IMR-90 (cell line): ENCODE results near the gene NTMT1. TPM values are rescaled to one million over a fixed set of nuclear protein-coding genes. Genes with fewer than 3 reads are reported as not detected.
A peak's percentile ranks its signal among the peaks of the same experiment; 100 is the strongest.

Source experiments
- ATAC-seq: fragments of 200-7000 bp; cut with Tn5 transposase; 2 replicates; pipeline ENCODE4 v1.9.1; 2020; ENCODE audit warnings: low read depth, mild to moderate bottlenecking, moderate library complexity
- BruUV-seq: library from RNA; stranded (reverse); fragments of 400-500 nt; replicated peaks from 2 replicates; lab custom pipeline; 2021; lab: Mats Ljungman, UMichigan
- CTCF ChIA-PET: fragments of 300-600 bp; formaldehyde crosslinking; extraction: SDS; loops from one replicate; lab custom pipeline; 2021; ENCODE audit warnings: antibody characterized with exemption; lab: Yijun Ruan, JAX
- POLR2A ChIA-PET: fragments of 300-600 bp; sonication (Branson Sonifier 250); formaldehyde crosslinking; loops from one replicate; lab custom pipeline; 2022; ENCODE audit warnings: antibody characterized with exemption; ENCODE audit not compliant: unreplicated experiment; lab: Charles Lee
- DNase-seq: peaks from one replicate; pipeline ENCODE4 v3.0.0; 2013
- H2AFZ ChIP-seq: replicated peaks from 2 replicates; pipeline ENCODE3; 2013; ENCODE audit warnings: low read length, mild to moderate bottlenecking; ENCODE audit not compliant: poor library complexity
- H2AK5ac ChIP-seq: 2 replicates; pipeline ENCODE4 v1.6.1; 2013; ENCODE audit warnings: low read depth, low read length, inconsistent platforms
- H2AK9ac ChIP-seq: replicated peaks from 2 replicates; pipeline ENCODE3; 2013; ENCODE audit warnings: mild to moderate bottlenecking, low read depth, low read length, moderate library complexity; ENCODE audit not compliant: poor library complexity
- H2BK120ac ChIP-seq: 2 replicates; pipeline ENCODE4 v1.6.1; 2013; ENCODE audit warnings: low read depth, low read length, inconsistent platforms
- H2BK15ac ChIP-seq: 3 replicates; pipeline ENCODE4 v1.6.1; 2013; ENCODE audit warnings: low read depth, low read length, inconsistent platforms
- H2BK20ac ChIP-seq: 2 replicates; pipeline ENCODE4 v1.6.1; 2013; ENCODE audit warnings: low read depth, mild to moderate bottlenecking, inconsistent platforms, low read length, moderate library complexity
- H2BK5ac ChIP-seq: 2 replicates; pipeline ENCODE4 v1.6.1; 2013; ENCODE audit warnings: mild to moderate bottlenecking, low read depth, low read length, inconsistent platforms; ENCODE audit not compliant: poor library complexity, severe bottlenecking
- H3K14ac ChIP-seq: replicated peaks from 2 replicates; pipeline ENCODE4 v1.6.1; 2013; ENCODE audit warnings: low read depth, low read length, inconsistent platforms
- H3K18ac ChIP-seq: 2 replicates; pipeline ENCODE4 v1.6.1; 2013; ENCODE audit warnings: low read depth, low read length, control low read depth
- H3K23ac ChIP-seq: 2 replicates; pipeline ENCODE4 v1.6.1; 2013; ENCODE audit warnings: low read depth, low read length, inconsistent platforms
- H3K27ac ChIP-seq: 2 replicates; pipeline ENCODE4 v1.5.1; 2013; ENCODE audit warnings: mild to moderate bottlenecking, control low read depth, low read length; ENCODE audit not compliant: insufficient read depth
- H3K27me3 ChIP-seq: 2 replicates; pipeline ENCODE4 v1.6.1; 2013; ENCODE audit warnings: low read length; ENCODE audit not compliant: control insufficient read depth, insufficient read depth
- H3K36me3 ChIP-seq: 2 replicates; pipeline ENCODE4 v1.6.1; 2013; ENCODE audit warnings: low read length, mixed read lengths; ENCODE audit not compliant: control insufficient read depth, insufficient read depth
- H3K4ac ChIP-seq: 2 replicates; pipeline ENCODE4 v1.6.1; 2013; ENCODE audit warnings: low read depth, low read length, inconsistent platforms
- H3K4me1 ChIP-seq: 2 replicates; pipeline ENCODE4 v1.6.1; 2013; ENCODE audit warnings: low read length, mixed read lengths; ENCODE audit not compliant: control insufficient read depth, insufficient read depth
- H3K4me2 ChIP-seq: 2 replicates; pipeline ENCODE4 v1.6.1; 2013; ENCODE audit warnings: low read depth, mild to moderate bottlenecking, control low read depth, low read length, moderate library complexity
- H3K4me3 ChIP-seq: 2 replicates; pipeline ENCODE4 v1.5.1; 2013; ENCODE audit warnings: low read depth, mild to moderate bottlenecking, control low read depth, low read length, moderate library complexity; ENCODE audit not compliant: insufficient read depth
- H3K56ac ChIP-seq: 2 replicates; pipeline ENCODE4 v1.6.1; 2013; ENCODE audit warnings: low read length, inconsistent platforms; ENCODE audit not compliant: insufficient read depth; ENCODE audit errors: extremely low read depth
- H3K79me1 ChIP-seq, 2 experiments: 2 replicates each; pipeline ENCODE4 v1.6.1; 2013; ENCODE audit warnings: low read length in 2 of 2, inconsistent platforms in 1 of 2, low read depth in 1 of 2
- H3K9ac ChIP-seq: 2 replicates; pipeline ENCODE4 v1.6.1; 2013; ENCODE audit warnings: low read depth, low read length, control low read depth
- H3K9me1 ChIP-seq: 2 replicates; pipeline ENCODE4 v1.6.1; 2013; ENCODE audit warnings: low read length, inconsistent platforms; ENCODE audit not compliant: insufficient read depth
- H3K9me3 ChIP-seq: 2 replicates; pipeline ENCODE4 v1.6.1; 2013; ENCODE audit warnings: low read length; ENCODE audit not compliant: control insufficient read depth, insufficient read depth
- H4K20me1 ChIP-seq: 2 replicates; pipeline ENCODE4 v1.6.1; 2013; ENCODE audit warnings: low read length, inconsistent platforms; ENCODE audit not compliant: insufficient read depth
- H4K5ac ChIP-seq: 2 replicates; pipeline ENCODE4 v1.6.1; 2013; ENCODE audit warnings: mild to moderate bottlenecking, low read depth, low read length, control low read depth
- H4K8ac ChIP-seq, 2 experiments: 2 replicates each; pipeline ENCODE4 v1.6.1; 2013; ENCODE audit warnings: low read depth in 2 of 2, low read length in 2 of 2, control low read depth in 1 of 2, inconsistent platforms in 1 of 2
- H4K91ac ChIP-seq: 2 replicates; pipeline ENCODE4 v1.6.1; 2013; ENCODE audit warnings: low read depth, low read length, inconsistent platforms; ENCODE audit not compliant: insufficient read depth
- BHLHE40 ChIP-seq: fragments of 150-350 bp; IDR thresholded peaks from 2 replicates; pipeline ENCODE4 v1.6.1; 2016; ENCODE audit warnings: mild to moderate bottlenecking, low read depth, low read length
- CEBPB ChIP-seq: IDR thresholded peaks from 2 replicates; pipeline ENCODE4 v1.6.1; 2012; ENCODE audit warnings: low read depth, low read length, improper control_type of control experiment
- FOS ChIP-seq: fragments of 150-350 bp; IDR thresholded peaks from 2 replicates; pipeline ENCODE4 v1.6.1; 2016; ENCODE audit warnings: low read depth, low read length
- MAZ ChIP-seq: IDR thresholded peaks from 2 replicates; pipeline ENCODE4 v1.6.1; 2012; ENCODE audit warnings: low read depth, mild to moderate bottlenecking, low read length, improper control_type of control experiment, moderate library complexity, borderline replicate concordance
- MXI1 ChIP-seq: IDR thresholded peaks from 2 replicates; pipeline ENCODE4 v1.6.1; 2012; ENCODE audit warnings: low read depth, mild to moderate bottlenecking, low read length, moderate library complexity, borderline replicate concordance
- NFE2L2 ChIP-seq: fragments of 150-350 bp; IDR thresholded peaks from 2 replicates; pipeline ENCODE4 v1.6.1; 2016; ENCODE audit warnings: low read depth, mild to moderate bottlenecking, low read length
- POLR2A ChIP-seq: IDR thresholded peaks from 2 replicates; pipeline ENCODE4 v1.6.1; 2012; ENCODE audit warnings: mild to moderate bottlenecking, low read depth, low read length
- RAD21 ChIP-seq: IDR thresholded peaks from 2 replicates; pipeline ENCODE4 v1.6.1; 2012; ENCODE audit warnings: low read length, improper control_type of control experiment
- RCOR1 ChIP-seq: IDR thresholded peaks from 2 replicates; pipeline ENCODE4 v1.6.1; 2012; ENCODE audit warnings: mild to moderate bottlenecking, low read length, improper control_type of control experiment; ENCODE audit not compliant: insufficient replicate concordance
- RFX5 ChIP-seq: IDR thresholded peaks from 2 replicates; pipeline ENCODE4 v1.8.0; 2012; ENCODE audit warnings: low read depth, mild to moderate bottlenecking, low read length, moderate library complexity
- SMC3 ChIP-seq: fragments of 150-350 bp; IDR thresholded peaks from 2 replicates; pipeline ENCODE4 v1.6.1; 2016; ENCODE audit warnings: low read depth, mild to moderate bottlenecking, antibody characterized with exemption, low read length, moderate library complexity
- USF2 ChIP-seq: fragments of 150-350 bp; IDR thresholded peaks from 2 replicates; pipeline ENCODE4 v1.6.1; 2017; ENCODE audit warnings: mild to moderate bottlenecking, antibody characterized with exemption, low read length, low read depth
- whole genome bisulfite sequencing, 2 experiments: methylation state at CpG; one replicate each; pipeline versions ENCODE4 v1.1.5 to v1.1.7; 2013; ENCODE audit warnings: missing lambda C conversion rate in 2 of 2; ENCODE audit not compliant: insufficient read length in 1 of 2; ENCODE audit errors: extremely low coverage in 2 of 2; 5-methylcytosine and 5-hydroxymethylcytosine counted together
- dilution Hi-C: fragments of 300-500 bp; cut with HindIII; formaldehyde crosslinking; loops from one replicate; pipeline ENCODE4 v1.14.3; 2018; ENCODE audit warnings: low sequenced_read_pairs; ENCODE audit not compliant: unreplicated experiment
- in situ Hi-C: fragments of 300-500 bp; cut with MboI; formaldehyde crosslinking; loops from 3 replicates; pipeline ENCODE4 v1.14.3; 2019; ENCODE audit warnings: low sequenced_read_pairs, inconsistent platforms, mixed read lengths
- intact Hi-C: fragments of 100-400 bp; cut with micrococcal nuclease; formaldehyde crosslinking; loops from 2 replicates; pipeline ENCODE4 v1.10.0; 2022
- polyA plus RNA-seq, 3 experiments: library from polyadenylated mRNA; depleted of rRNA; stranded (reverse); fragments of >200 nt; gene quantifications; 2 replicates each; pipeline ENCODE4 v1.2.3, GENCODE V29; 2012; ENCODE audit warnings: low replicate concordance in 1 of 3
- total RNA-seq: library from RNA; depleted of rRNA; stranded (reverse); fragments of >200 nt; gene quantifications from 2 replicates; pipeline ENCODE4 v1.2.3, GENCODE V29; 2012
- TF ChIP-seq, protein P1 (sequence below): conservative IDR thresholded peaks from 2 replicates; pipeline ENCODE4 v1.5.1; 2012; ENCODE audit warnings: mild to moderate bottlenecking, low read depth, low read length, improper control_type of control experiment

NTMT1 gene
- total and polyA plus RNA-seq, 2 of the 4 experiments (the other 2 are of a cell fraction): 68.1 to 88.1 TPM

DNA sequence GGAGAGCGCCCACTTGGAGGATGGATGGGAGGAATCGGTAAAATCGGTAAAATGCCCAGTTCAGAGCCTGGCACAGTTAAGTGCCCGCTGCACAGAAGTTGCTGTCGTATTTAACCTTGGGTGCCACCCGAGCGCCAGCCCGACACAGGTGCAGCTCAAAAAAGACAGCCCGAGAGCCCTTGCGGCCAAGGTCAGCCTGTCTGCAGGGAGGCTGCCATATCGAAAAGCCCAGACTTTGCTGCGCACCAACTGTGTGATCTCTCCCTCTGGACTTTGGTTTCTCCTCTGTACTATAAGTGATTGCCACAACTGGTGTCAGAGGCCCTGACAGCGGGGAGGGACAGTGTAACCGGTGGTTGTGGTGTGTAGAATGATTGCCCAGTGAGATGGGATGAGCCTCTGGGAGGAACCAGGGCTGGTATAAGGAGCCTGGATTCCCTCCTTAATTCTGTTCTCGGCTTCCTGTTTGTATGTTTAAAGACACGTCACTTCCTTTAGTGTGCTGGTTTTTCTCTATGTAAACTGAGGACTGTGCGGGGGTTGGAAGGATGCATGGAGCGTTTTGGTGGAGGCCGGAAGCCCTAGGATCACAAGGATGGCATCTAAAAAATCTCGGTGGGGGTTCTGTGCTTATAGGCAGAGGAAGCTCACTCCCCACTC, 792 bp downstream of the NTMT1 start:
- peak overlapping the region; percentile 88 for H2AFZ ChIP-seq
- BruUV-seq: no TSS peak
- POLR2A ChIA-PET: interaction anchor here (0.8 to 1.0 kb wide), 2 partner anchors 452 to 495 kb away, joined by 3 to 5 read pairs; no protein-coding TSS in a partner anchor

More for the DNA sequence above, 792 bp downstream of the NTMT1 start:
- CTCF ChIA-PET: interaction anchor here (0.6 to 3.1 kb wide), 5 partner anchors 484 to 909 kb away, joined by 3 to 26 read pairs (median 3); no protein-coding TSS in a partner anchor
- H3K4me3 ChIP-seq: peak overlapping the region; percentile 96
- H3K27me3 ChIP-seq: no peaks in the 10 kb centered on the region
- peak overlapping the region; percentile 96 for H2AK9ac ChIP-seq
- ATAC-seq: peak; percentile 62
- peak overlapping the region; percentile 90 for H3K9ac ChIP-seq
- H3K14ac ChIP-seq: peak overlapping the region; percentile 92
- H3K27ac ChIP-seq: peak overlapping the region; percentile 94
- TF ChIP-seq POLR2A (peak; percentile 96), RAD21 (no peak), CEBPB (no peak), NFE2L2 (no peak), USF2 (no peak), MXI1 (no peak), SMC3 (no peak), FOS (no peak), RCOR1 (no peak), RFX5 (no peak), BHLHE40 (peak; percentile 4; the same call in 1 of the 2 replicates), MAZ (no peak)
- TF ChIP-seq, protein P1, sequence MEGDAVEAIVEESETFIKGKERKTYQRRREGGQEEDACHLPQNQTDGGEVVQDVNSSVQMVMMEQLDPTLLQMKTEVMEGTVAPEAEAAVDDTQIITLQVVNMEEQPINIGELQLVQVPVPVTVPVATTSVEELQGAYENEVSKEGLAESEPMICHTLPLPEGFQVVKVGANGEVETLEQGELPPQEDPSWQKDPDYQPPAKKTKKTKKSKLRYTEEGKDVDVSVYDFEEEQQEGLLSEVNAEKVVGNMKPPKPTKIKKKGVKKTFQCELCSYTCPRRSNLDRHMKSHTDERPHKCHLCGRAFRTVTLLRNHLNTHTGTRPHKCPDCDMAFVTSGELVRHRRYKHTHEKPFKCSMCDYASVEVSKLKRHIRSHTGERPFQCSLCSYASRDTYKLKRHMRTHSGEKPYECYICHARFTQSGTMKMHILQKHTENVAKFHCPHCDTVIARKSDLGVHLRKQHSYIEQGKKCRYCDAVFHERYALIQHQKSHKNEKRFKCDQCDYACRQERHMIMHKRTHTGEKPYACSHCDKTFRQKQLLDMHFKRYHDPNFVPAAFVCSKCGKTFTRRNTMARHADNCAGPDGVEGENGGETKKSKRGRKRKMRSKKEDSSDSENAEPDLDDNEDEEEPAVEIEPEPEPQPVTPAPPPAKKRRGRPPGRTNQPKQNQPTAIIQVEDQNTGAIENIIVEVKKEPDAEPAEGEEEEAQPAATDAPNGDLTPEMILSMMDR: no peak
- peak overlapping the region; percentile 95 for H2AK5ac ChIP-seq
- in situ Hi-C loops (no loop called here), intact Hi-C loops (no loop called here), dilution Hi-C loops (no loop called here)
- peak overlapping the region; percentile 76 to 90 for H4K8ac ChIP-seq
- peak; percentile 92 for DNase-seq
- H4K91ac ChIP-seq: peak overlapping the region; percentile 95
- peak overlapping the region; percentile 84 for H4K5ac ChIP-seq
- peak overlapping the region; percentile 87 for H2BK5ac ChIP-seq
- peak overlapping the region; percentile 83 for H3K18ac ChIP-seq
- peaks cover 0 to 48% of the 10 kb centered on the region in 2 experiments; a peak in 3 of 4 replicates for H3K79me1 ChIP-seq
- H3K4me2 ChIP-seq: peak overlapping the region; percentile 97
- peak overlapping the region; percentile 29; the same call in 1 of the 3 replicates for H2BK15ac ChIP-seq
- peak overlapping the region; percentile 55; the same call in 1 of the 2 replicates for H2BK20ac ChIP-seq
- peak overlapping the region; percentile 97 for H3K23ac ChIP-seq
- peak overlapping the region; percentile 95 for H3K56ac ChIP-seq
- H3K4me1 ChIP-seq: peaks cover 33% of the 10 kb centered on the region
- H3K9me3 ChIP-seq: no peaks in the 10 kb centered on the region
- peaks cover 30% of the 10 kb centered on the region for H3K9me1 ChIP-seq
- H3K36me3 ChIP-seq: peaks cover 9% of the 10 kb centered on the region
- H2BK120ac ChIP-seq: peak overlapping the region; percentile 90
- 2% methylated on average over 11 of the region's 20 CpGs; no CpG with 5 or more reads in 1 of the 2 experiments for WGBS, 2 experiments
- H4K20me1 ChIP-seq: peaks cover 51% of the 10 kb centered on the region
- peak overlapping the region; percentile 99 for H3K4ac ChIP-seq
